WTC11 (cell line): ENCODE data around the gene ZSWIM3. TPM values are rescaled to one million over a fixed set of nuclear protein-coding genes. Genes with fewer than 3 reads are reported as not detected.

Experiments
- ATAC-seq: fragments of 200-7000 bp; cut with Tn5 transposase; 2 replicates; pipeline ENCODE4 v1.10.0; 2021; ENCODE audit warnings: mild to moderate bottlenecking, moderate library complexity
- CTCF ChIA-PET: fragments of 300-600 bp; sonication (Branson Sonifier 250); formaldehyde crosslinking; loops from one replicate; lab custom pipeline; 2021; ENCODE audit warnings: antibody characterized with exemption; lab: Charles Lee
- POLR2A ChIA-PET: fragments of 350-600 bp; sonication (Branson Sonifier 250); formaldehyde crosslinking; loops from one replicate; lab custom pipeline; 2021; ENCODE audit warnings: antibody characterized with exemption; lab: Charles Lee
- DNase-seq: peaks from one replicate; pipeline ENCODE4 v3.0.0; 2021; ENCODE audit warnings: low spot score
- H3K27ac Mint-ChIP-seq: 2 replicates; pipeline ENCODE4 v1.8.0; 2021; ENCODE audit warnings: mixed read lengths
- H3K27me3 Mint-ChIP-seq: 2 replicates; pipeline ENCODE4 v1.8.0; 2021; ENCODE audit warnings: low read depth, mild to moderate bottlenecking, moderate library complexity, mixed read lengths
- H3K36me3 Mint-ChIP-seq: 2 replicates; pipeline ENCODE4 v1.8.0; 2021; ENCODE audit warnings: mixed read lengths
- H3K4me1 Mint-ChIP-seq: 2 replicates; pipeline ENCODE4 v1.8.0; 2022; ENCODE audit warnings: mixed read lengths
- H3K4me3 Mint-ChIP-seq: 2 replicates; pipeline ENCODE4 v1.8.0; 2021; ENCODE audit warnings: mild to moderate bottlenecking, moderate library complexity, mixed read lengths
- H3K9me3 Mint-ChIP-seq: 2 replicates; pipeline ENCODE4 v1.8.0; 2021; ENCODE audit warnings: mixed read lengths
- ATF6 ChIP-seq: sonication (generic); formaldehyde crosslinking; IDR thresholded peaks from 2 replicates; pipeline ENCODE4 v1.8.1; 2023; ENCODE audit warnings: mild to moderate bottlenecking, missing genetic modification reagents
- CREB1 ChIP-seq: sonication (generic); formaldehyde crosslinking; IDR thresholded peaks from 2 replicates; pipeline ENCODE4 v1.8.0; 2023; ENCODE audit warnings: mild to moderate bottlenecking, missing genetic modification reagents
- CREM ChIP-seq: sonication (generic); formaldehyde crosslinking; IDR thresholded peaks from 2 replicates; pipeline ENCODE4 v1.8.1; 2022; ENCODE audit warnings: mild to moderate bottlenecking, missing genetic modification reagents, moderate library complexity
- E2F4 ChIP-seq: sonication (generic); formaldehyde crosslinking; IDR thresholded peaks from 2 replicates; pipeline ENCODE4 v1.8.1; 2022; ENCODE audit warnings: low read depth, mild to moderate bottlenecking, moderate library complexity, missing genetic modification reagents, borderline replicate concordance
- FOXP1 ChIP-seq: sonication (generic); formaldehyde crosslinking; IDR thresholded peaks from 2 replicates; pipeline ENCODE4 v1.8.0; 2022; ENCODE audit warnings: missing genetic modification reagents, mild to moderate bottlenecking, moderate library complexity, borderline replicate concordance
- KAT7 ChIP-seq: sonication (generic); formaldehyde crosslinking; IDR thresholded peaks from 2 replicates; pipeline ENCODE4 v1.8.1; 2023; ENCODE audit warnings: missing genetic modification reagents, mild to moderate bottlenecking, borderline replicate concordance
- NFATC4 ChIP-seq: fragments of 250-450 bp; sonication (Bioruptor Pico); IDR thresholded peaks from 2 replicates; pipeline ENCODE4 v1.9.0; 2021; ENCODE audit warnings: mild to moderate bottlenecking
- NFE2L1 ChIP-seq: sonication (generic); formaldehyde crosslinking; IDR thresholded peaks from 2 replicates; pipeline ENCODE4 v1.8.1; 2023; ENCODE audit warnings: missing genetic modification reagents
- SMAD3 ChIP-seq: sonication (generic); formaldehyde crosslinking; IDR thresholded peaks from 2 replicates; pipeline ENCODE4 v1.8.0; 2022; ENCODE audit warnings: missing genetic modification reagents, mild to moderate bottlenecking, borderline replicate concordance
- SMAD4 ChIP-seq: sonication (generic); formaldehyde crosslinking; IDR thresholded peaks from 2 replicates; pipeline ENCODE4 v1.8.0; 2022; ENCODE audit warnings: mild to moderate bottlenecking, missing genetic modification reagents
- SOX15 ChIP-seq: fragments of 250-450 bp; sonication (Bioruptor Pico); IDR thresholded peaks from 2 replicates; pipeline ENCODE4 v1.9.0; 2021; ENCODE audit warnings: mild to moderate bottlenecking
- ZMAT4 ChIP-seq: fragments of 250-450 bp; sonication (Bioruptor Pico); IDR thresholded peaks from 2 replicates; pipeline ENCODE4 v1.9.0; 2021; ENCODE audit warnings: mild to moderate bottlenecking
- ZNF121 ChIP-seq: sonication (generic); formaldehyde crosslinking; IDR thresholded peaks from 2 replicates; pipeline ENCODE4 v1.8.0; 2023; ENCODE audit warnings: missing genetic modification reagents
- ZNF263 ChIP-seq: sonication (generic); formaldehyde crosslinking; IDR thresholded peaks from 2 replicates; pipeline ENCODE4 v1.8.1; 2022; ENCODE audit warnings: low read depth, mild to moderate bottlenecking, moderate library complexity, missing genetic modification reagents
- total RNA-seq: library from RNA; stranded (reverse); gene quantifications from 3 replicates; pipeline ENCODE4 v1.2.3, GENCODE V29; 2021
- TF ChIP-seq, protein P1 (sequence below): sonication (generic); formaldehyde crosslinking; IDR thresholded peaks from 2 replicates; pipeline ENCODE4 v1.8.1; 2023; ENCODE audit warnings: mild to moderate bottlenecking, moderate library complexity, missing genetic modification reagents
- TF ChIP-seq, protein P2 (sequence below): fragments of 250-450 bp; sonication (Bioruptor Pico); IDR thresholded peaks from 2 replicates; pipeline ENCODE4 v1.9.0; 2021; ENCODE audit warnings: moderate library complexity, mild to moderate bottlenecking, inconsistent platforms, borderline replicate concordance
- TF ChIP-seq, protein P3 (sequence below): fragments of 200-600 bp; IDR thresholded peaks from 2 replicates; pipeline ENCODE4 v1.8.0; 2022; ENCODE audit warnings: antibody characterized with exemption

ZSWIM3 gene
- total RNA-seq, 1 experiment from 2014 or later = 3.4 TPM

DNA sequence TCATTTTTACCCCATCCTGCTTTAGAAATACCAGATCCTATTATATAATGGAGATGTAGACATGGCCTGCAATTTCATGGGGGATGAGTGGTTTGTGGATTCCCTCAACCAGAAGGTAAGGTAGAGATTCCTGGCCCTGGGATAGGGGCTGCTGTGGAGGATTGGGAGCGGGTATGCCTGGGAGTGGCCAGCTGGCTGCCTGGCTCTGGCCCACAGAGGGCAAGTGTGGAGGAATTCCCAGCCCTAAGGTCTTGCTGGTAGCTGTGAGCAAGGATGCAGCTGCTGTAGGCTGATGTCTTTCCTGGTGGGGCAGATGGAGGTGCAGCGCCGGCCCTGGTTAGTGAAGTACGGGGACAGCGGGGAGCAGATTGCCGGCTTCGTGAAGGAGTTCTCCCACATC lies 40.3 kb downstream of the ZSWIM3 start:
- H3K9me3 Mint-ChIP-seq = no peaks in the 10 kb centered on the region
- ATAC-seq (no peak), DNase-seq (no peak)
- ChIA-PET CTCF (interaction anchor here (1.4 kb wide), 1 partner anchor 8 kb away, joined by 8 read pairs; no protein-coding TSS in a partner anchor), POLR2A (no interaction called here)
- no peaks in the 10 kb centered on the region for H3K4me1 Mint-ChIP-seq
- no peak overlapping the region for H3K4me3 Mint-ChIP-seq
- H3K27ac Mint-ChIP-seq = no peak overlapping the region
- no peaks in the 10 kb centered on the region for H3K27me3 Mint-ChIP-seq
- H3K36me3 Mint-ChIP-seq = peaks cover 30% of the 10 kb centered on the region
- TF ChIP-seq NFATC4 (no peak), ZNF263 (CRISPR knock-in tag) (no peak), SOX15 (CRISPR knock-in tag) (no peak), E2F4 (CRISPR knock-in tag) (no peak), CREB1 (CRISPR knock-in tag) (no peak), ZNF121 (CRISPR knock-in tag) (no peak), SMAD4 (CRISPR knock-in tag) (no peak), CREM (CRISPR knock-in tag) (no peak), SMAD3 (CRISPR knock-in tag) (no peak), FOXP1 (CRISPR knock-in tag) (no peak), KAT7 (CRISPR knock-in tag) (no peak), ZMAT4 (no peak)
- TF ChIP-seq, protein P1, sequence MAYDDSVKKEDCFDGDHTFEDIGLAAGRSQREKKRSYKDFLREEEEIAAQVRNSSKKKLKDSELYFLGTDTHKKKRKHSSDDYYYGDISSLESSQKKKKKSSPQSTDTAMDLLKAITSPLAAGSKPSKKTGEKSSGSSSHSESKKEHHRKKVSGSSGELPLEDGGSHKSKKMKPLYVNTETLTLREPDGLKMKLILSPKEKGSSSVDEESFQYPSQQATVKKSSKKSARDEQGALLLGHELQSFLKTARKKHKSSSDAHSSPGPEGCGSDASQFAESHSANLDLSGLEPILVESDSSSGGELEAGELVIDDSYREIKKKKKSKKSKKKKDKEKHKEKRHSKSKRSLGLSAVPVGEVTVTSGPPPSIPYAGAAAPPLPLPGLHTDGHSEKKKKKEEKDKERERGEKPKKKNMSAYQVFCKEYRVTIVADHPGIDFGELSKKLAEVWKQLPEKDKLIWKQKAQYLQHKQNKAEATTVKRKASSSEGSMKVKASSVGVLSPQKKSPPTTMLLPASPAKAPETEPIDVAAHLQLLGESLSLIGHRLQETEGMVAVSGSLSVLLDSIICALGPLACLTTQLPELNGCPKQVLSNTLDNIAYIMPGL (CRISPR knock-in tag) = no peak
- TF ChIP-seq, protein P2, sequence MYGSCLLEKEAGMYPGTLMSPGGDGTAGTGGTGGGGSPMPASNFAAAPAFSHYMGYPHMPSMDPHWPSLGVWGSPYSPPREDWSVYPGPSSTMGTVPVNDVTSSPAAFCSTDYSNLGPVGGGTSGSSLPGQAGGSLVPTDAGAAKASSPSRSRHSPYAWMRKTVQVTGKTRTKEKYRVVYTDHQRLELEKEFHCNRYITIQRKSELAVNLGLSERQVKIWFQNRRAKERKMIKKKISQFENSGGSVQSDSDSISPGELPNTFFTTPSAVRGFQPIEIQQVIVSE (CRISPR knock-in tag) = no peak
- TF ChIP-seq, protein P3, sequence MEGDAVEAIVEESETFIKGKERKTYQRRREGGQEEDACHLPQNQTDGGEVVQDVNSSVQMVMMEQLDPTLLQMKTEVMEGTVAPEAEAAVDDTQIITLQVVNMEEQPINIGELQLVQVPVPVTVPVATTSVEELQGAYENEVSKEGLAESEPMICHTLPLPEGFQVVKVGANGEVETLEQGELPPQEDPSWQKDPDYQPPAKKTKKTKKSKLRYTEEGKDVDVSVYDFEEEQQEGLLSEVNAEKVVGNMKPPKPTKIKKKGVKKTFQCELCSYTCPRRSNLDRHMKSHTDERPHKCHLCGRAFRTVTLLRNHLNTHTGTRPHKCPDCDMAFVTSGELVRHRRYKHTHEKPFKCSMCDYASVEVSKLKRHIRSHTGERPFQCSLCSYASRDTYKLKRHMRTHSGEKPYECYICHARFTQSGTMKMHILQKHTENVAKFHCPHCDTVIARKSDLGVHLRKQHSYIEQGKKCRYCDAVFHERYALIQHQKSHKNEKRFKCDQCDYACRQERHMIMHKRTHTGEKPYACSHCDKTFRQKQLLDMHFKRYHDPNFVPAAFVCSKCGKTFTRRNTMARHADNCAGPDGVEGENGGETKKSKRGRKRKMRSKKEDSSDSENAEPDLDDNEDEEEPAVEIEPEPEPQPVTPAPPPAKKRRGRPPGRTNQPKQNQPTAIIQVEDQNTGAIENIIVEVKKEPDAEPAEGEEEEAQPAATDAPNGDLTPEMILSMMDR = no peak

- ATAC-seq (no peak), DNase-seq (no peak)
- H3K9me3 Mint-ChIP-seq = no peaks in the 10 kb centered on the region
- TF ChIP-seq NFE2L1 (CRISPR knock-in tag) = no peak
- TF ChIP-seq ATF6 = no peak
- H3K4me1 Mint-ChIP-seq = no peaks in the 10 kb centered on the region
- no peak overlapping the region for H3K27ac Mint-ChIP-seq
- ChIA-PET CTCF (interaction anchor here (1.4 kb wide), 1 partner anchor 8 kb away, joined by 8 read pairs; no protein-coding TSS in a partner anchor), POLR2A (interaction anchor here (1.5 kb wide), 1 partner anchor 51 kb away, joined by 3 read pairs; no protein-coding TSS in a partner anchor)
- H3K36me3 Mint-ChIP-seq = peaks cover 35% of the 10 kb centered on the region
- H3K4me3 Mint-ChIP-seq = no peak overlapping the region
- H3K27me3 Mint-ChIP-seq = no peaks in the 10 kb centered on the region
These were observed 40.9 kb downstream of the ZSWIM3 start for GRCh38 chr20:45898285-45898684.
